ENCODE data around the gene BMP4. TPM values are rescaled to one million over a fixed set of nuclear protein-coding genes. Genes with fewer than 3 reads are reported as not detected.

BMP4 gene
- total RNA-seq, 1 donor, result 7.6 TPM

- Histone ChIP-seq H3K9me3 (ENCODE audit: low read depth, low read length) (no peaks in the 10 kb centered on the region), H3K79me2 (ENCODE audit: insufficient read depth, low read length) (no peaks in the 10 kb centered on the region), H4K20me1 (ENCODE audit: insufficient read depth, low read length) (no peaks in the 10 kb centered on the region), H3K36me3 (ENCODE audit: insufficient read depth, low read length) (no peaks in the 10 kb centered on the region), H3K27me3 (ENCODE audit: insufficient read depth, low read length) (peaks cover 63% of the 10 kb centered on the region), H3K4me1 (ENCODE audit: insufficient read depth, low read length) (no peaks in the 10 kb centered on the region), H2AFZ (ENCODE audit: low read length) (no peak overlapping the region), H3K27ac (ENCODE audit: low read depth, low read length) (no peak overlapping the region), H3K4me3 (ENCODE audit: insufficient read depth, low read length) (no peak overlapping the region), H3K4me2 (ENCODE audit: insufficient read depth, low read length) (no peak overlapping the region)
- TF ChIP-seq CTCF (IDR thresholded peaks at IDR 0.05; ENCODE audit: extremely low read depth, low read depth, low read length), result no peak
- DNase-seq (ENCODE audit: insufficient read length, low spot score, missing footprints), result no peak
Observed at GRCh38 chr14:53946071-53946403, 10.6 kb downstream of the BMP4 start.

- Histone ChIP-seq H3K4me2 (ENCODE audit: insufficient read depth, low read length) (no peak overlapping the region), H3K79me2 (ENCODE audit: insufficient read depth, low read length) (no peaks in the 10 kb centered on the region)
Observed at GRCh38 chr14:53943751-53944083, 12.9 kb downstream of the BMP4 start.

GRCh38 chr14:53942970-53943750 is 13.5 kb downstream of the BMP4 start:
- H3K27me3 ChIP-seq (ENCODE audit: insufficient read depth, low read length), result peaks cover 43% of the 10 kb centered on the region
- DNase-seq (ENCODE audit: insufficient read length, low spot score, missing footprints), result no peak
- H3K36me3 ChIP-seq (ENCODE audit: insufficient read depth, low read length), result no peaks in the 10 kb centered on the region
- H4K20me1 ChIP-seq (ENCODE audit: insufficient read depth, low read length), result no peaks in the 10 kb centered on the region
- H3K4me2 ChIP-seq (ENCODE audit: insufficient read depth, low read length), result no peak overlapping the region
- no peak overlapping the region for H3K4me3 ChIP-seq (ENCODE audit: insufficient read depth, low read length)
- peaks cover 3% of the 10 kb centered on the region for H3K4me1 ChIP-seq (ENCODE audit: insufficient read depth, low read length)
- no peak overlapping the region for H3K27ac ChIP-seq (ENCODE audit: low read depth, low read length)
- H2AFZ ChIP-seq (ENCODE audit: low read length), result no peak overlapping the region
- no peak for TF ChIP-seq CTCF (IDR thresholded peaks at IDR 0.05; ENCODE audit: extremely low read depth, low read depth, low read length)
- H3K79me2 ChIP-seq (ENCODE audit: insufficient read depth, low read length), result no peaks in the 10 kb centered on the region
- H3K9me3 ChIP-seq (ENCODE audit: low read depth, low read length), result no peaks in the 10 kb centered on the region

More at GRCh38 chr14:53943751-53944083, 12.9 kb downstream of the BMP4 start:
- no peaks in the 10 kb centered on the region for H4K20me1 ChIP-seq (ENCODE audit: insufficient read depth, low read length)
- peaks cover 48% of the 10 kb centered on the region for H3K27me3 ChIP-seq (ENCODE audit: insufficient read depth, low read length)
- H2AFZ ChIP-seq (ENCODE audit: low read length), result no peak overlapping the region
- DNase-seq (ENCODE audit: insufficient read length, low spot score, missing footprints), result no peak
- H3K9me3 ChIP-seq (ENCODE audit: low read depth, low read length), result no peaks in the 10 kb centered on the region
- H3K4me1 ChIP-seq (ENCODE audit: insufficient read depth, low read length), result no peaks in the 10 kb centered on the region
- H3K36me3 ChIP-seq (ENCODE audit: insufficient read depth, low read length), result no peaks in the 10 kb centered on the region
- H3K4me3 ChIP-seq (ENCODE audit: insufficient read depth, low read length), result no peak overlapping the region
- H3K27ac ChIP-seq (ENCODE audit: low read depth, low read length), result no peak overlapping the region
- TF ChIP-seq CTCF (IDR thresholded peaks at IDR 0.05; ENCODE audit: extremely low read depth, low read depth, low read length), result no peak

- H3K79me2 ChIP-seq (ENCODE audit: insufficient read depth, low read length), result no peaks in the 10 kb centered on the region
- peaks cover 6% of the 10 kb centered on the region for H3K27me3 ChIP-seq (ENCODE audit: insufficient read depth, low read length)
- no peak overlapping the region for H2AFZ ChIP-seq (ENCODE audit: low read length)
- H3K36me3 ChIP-seq (ENCODE audit: insufficient read depth, low read length), result no peaks in the 10 kb centered on the region
- TF ChIP-seq CTCF (IDR thresholded peaks at IDR 0.05; ENCODE audit: extremely low read depth, low read depth, low read length), result no peak
- no peak overlapping the region for H3K4me3 ChIP-seq (ENCODE audit: insufficient read depth, low read length)
- H3K4me2 ChIP-seq (ENCODE audit: insufficient read depth, low read length), result no peak overlapping the region
- DNase-seq (ENCODE audit: insufficient read length, low spot score, missing footprints), result no peak
- H3K27ac ChIP-seq (ENCODE audit: low read depth, low read length), result no peak overlapping the region
- H3K4me1 ChIP-seq (ENCODE audit: insufficient read depth, low read length), result peaks cover 5% of the 10 kb centered on the region
- no peaks in the 10 kb centered on the region for H3K9me3 ChIP-seq (ENCODE audit: low read depth, low read length)
- no peaks in the 10 kb centered on the region for H4K20me1 ChIP-seq (ENCODE audit: insufficient read depth, low read length)
Observed at GRCh38 chr14:53938136-53938837, 18.3 kb downstream of the BMP4 start.
